Embryonic facial prominence (tissue), 1 donor: Measurements from ENCODE around the gene PACSIN1.
"Not testable (repeated sequence)": the region's sequence is repeated elsewhere in the genome, so short reads cannot be mapped to it uniquely, and the experiment has no call there.

ENCODE experiments used
- DNase-seq: peaks from one replicate; pipeline ENCODE4 v3.0.0-alpha.2; 2016; ENCODE audit errors: extremely low spot score

Gene PACSIN1

GRCh38 chr6:34457742-34458735 is 7.8 kb upstream of the PACSIN1 start:
- no peak for DNase-seq

GRCh38 chr6:34459899-34460593 is 5.8 kb upstream of the PACSIN1 start:
- no peak for DNase-seq

GRCh38 chr6:34460796-34461507 is 4.9 kb upstream of the PACSIN1 start:
- no peak for DNase-seq

GRCh38 chr6:34462010-34462409 is 3.9 kb upstream of the PACSIN1 start:
- DNase-seq = no peak

- no peak for DNase-seq
These were observed 3.3 kb upstream of the PACSIN1 start for GRCh38 chr6:34462551-34462971.

- no peak for DNase-seq
These were observed 2.6 kb upstream of the PACSIN1 start for GRCh38 chr6:34463299-34463698.

GRCh38 chr6:34463849-34464248 is 2.0 kb upstream of the PACSIN1 start:
- no peak for DNase-seq

GRCh38 chr6:34466242-34467185 is 638 bp downstream of the PACSIN1 start:
- DNase-seq = no peak

GRCh38 chr6:34468378-34468892 is 2.6 kb downstream of the PACSIN1 start:
- no peak for DNase-seq

- no peak for DNase-seq
These were observed 3.6 kb downstream of the PACSIN1 start for GRCh38 chr6:34469499-34469898.

GRCh38 chr6:34472425-34472824 is 6.5 kb downstream of the PACSIN1 start:
- DNase-seq = no peak

- no peak for DNase-seq
These were observed 8.1 kb downstream of the PACSIN1 start for GRCh38 chr6:34473967-34474366.

GRCh38 chr6:34474754-34475153 is 8.9 kb downstream of the PACSIN1 start:
- no peak for DNase-seq

- no peak for DNase-seq
These were observed 9.4 kb downstream of the PACSIN1 start for GRCh38 chr6:34475238-34475682.

- no peak for DNase-seq
These were observed 10.0 kb downstream of the PACSIN1 start for GRCh38 chr6:34475767-34476328.

GRCh38 chr6:34476447-34476846 is 10.6 kb downstream of the PACSIN1 start:
- no peak for DNase-seq

GRCh38 chr6:34476921-34477320 is 11.0 kb downstream of the PACSIN1 start:
- no peak for DNase-seq

GRCh38 chr6:34478796-34479195 is 12.9 kb downstream of the PACSIN1 start:
- no peak for DNase-seq

- DNase-seq = not testable (repeated sequence)
These were observed 17.9 kb downstream of the PACSIN1 start for GRCh38 chr6:34483781-34484180.

- DNase-seq = no peak
These were observed 18.5 kb downstream of the PACSIN1 start for GRCh38 chr6:34484391-34484790.
